SKM-1 treated with dmso at 0.1 percent for 144 hours (cell line): ENCODE results near the gene ISOC2.
A peak's percentile ranks its signal among the peaks of the same experiment; 100 is the strongest.
"Not testable (repeated sequence)": the region's sequence is repeated elsewhere in the genome, so short reads cannot be mapped to it uniquely, and the experiment has no call there.

Experiments
- DNase-seq: peaks from one replicate; lab custom pipeline; 2025; ENCODE audit not compliant: unreplicated experiment; lab: John Stamatoyannopoulos, UW

The ISOC2 gene

GRCh38 chr19:55418185-55418584 is 43.3 kb downstream of the ISOC2 start:
- peak; percentile 31 for DNase-seq

GRCh38 chr19:55410168-55410567 is 51.3 kb downstream of the ISOC2 start:
- DNase-seq: no peak

- DNase-seq: not testable (repeated sequence)
Observed at GRCh38 chr19:55409179-55409578, 52.3 kb downstream of the ISOC2 start.

GRCh38 chr19:55408533-55408872 is 52.9 kb downstream of the ISOC2 start:
- DNase-seq: no peak

GRCh38 chr19:55407800-55408532 is 53.5 kb downstream of the ISOC2 start:
- DNase-seq: peak; percentile 89

- not testable (repeated sequence) for DNase-seq
Observed at GRCh38 chr19:55407550-55407799, 54.0 kb downstream of the ISOC2 start, which contains the start of gene UBE2S. TSS of gene UBE2S (minus strand) at chr19:55407788. CDS start at chr19:55407589, 199 bp downstream.

- DNase-seq: no peak
Observed at GRCh38 chr19:55406826-55407549, 54.5 kb downstream of the ISOC2 start.

- no peak for DNase-seq
Observed at GRCh38 chr19:55406091-55406825, 55.2 kb downstream of the ISOC2 start.

GRCh38 chr19:55405638-55406037 is 55.8 kb downstream of the ISOC2 start:
- DNase-seq: no peak
